Measurements from ENCODE around the gene CHAD.

DNA sequence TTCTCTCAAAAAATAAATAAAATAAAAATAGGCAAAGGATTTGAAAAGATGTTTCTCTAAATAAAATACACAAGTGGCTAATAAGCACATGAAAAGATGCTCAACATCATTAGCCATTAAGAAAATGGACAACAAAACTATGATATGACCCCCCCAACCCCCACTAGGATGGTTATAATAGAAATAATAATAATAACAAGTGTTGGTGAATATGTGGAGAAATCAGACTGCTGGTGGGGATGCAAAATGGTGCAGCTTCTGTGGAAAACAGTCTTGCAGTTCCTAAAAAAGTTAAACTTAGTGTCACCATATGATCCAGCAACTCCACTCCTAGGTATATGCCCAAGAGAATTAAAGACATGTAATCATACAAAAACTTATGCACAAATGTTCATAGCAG, 30.6 kb upstream of the CHAD start:
- TF ChIP-seq, protein P1, sequence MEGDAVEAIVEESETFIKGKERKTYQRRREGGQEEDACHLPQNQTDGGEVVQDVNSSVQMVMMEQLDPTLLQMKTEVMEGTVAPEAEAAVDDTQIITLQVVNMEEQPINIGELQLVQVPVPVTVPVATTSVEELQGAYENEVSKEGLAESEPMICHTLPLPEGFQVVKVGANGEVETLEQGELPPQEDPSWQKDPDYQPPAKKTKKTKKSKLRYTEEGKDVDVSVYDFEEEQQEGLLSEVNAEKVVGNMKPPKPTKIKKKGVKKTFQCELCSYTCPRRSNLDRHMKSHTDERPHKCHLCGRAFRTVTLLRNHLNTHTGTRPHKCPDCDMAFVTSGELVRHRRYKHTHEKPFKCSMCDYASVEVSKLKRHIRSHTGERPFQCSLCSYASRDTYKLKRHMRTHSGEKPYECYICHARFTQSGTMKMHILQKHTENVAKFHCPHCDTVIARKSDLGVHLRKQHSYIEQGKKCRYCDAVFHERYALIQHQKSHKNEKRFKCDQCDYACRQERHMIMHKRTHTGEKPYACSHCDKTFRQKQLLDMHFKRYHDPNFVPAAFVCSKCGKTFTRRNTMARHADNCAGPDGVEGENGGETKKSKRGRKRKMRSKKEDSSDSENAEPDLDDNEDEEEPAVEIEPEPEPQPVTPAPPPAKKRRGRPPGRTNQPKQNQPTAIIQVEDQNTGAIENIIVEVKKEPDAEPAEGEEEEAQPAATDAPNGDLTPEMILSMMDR (conservative IDR thresholded peaks at IDR 0.05) = no peak
- no peak for TF ChIP-seq ZFX (IDR thresholded peaks at IDR 0.05)

All from C4-2B (cell line).